ENCODE measurements around the gene AGBL3.

- TF ChIP-seq, protein P1, sequence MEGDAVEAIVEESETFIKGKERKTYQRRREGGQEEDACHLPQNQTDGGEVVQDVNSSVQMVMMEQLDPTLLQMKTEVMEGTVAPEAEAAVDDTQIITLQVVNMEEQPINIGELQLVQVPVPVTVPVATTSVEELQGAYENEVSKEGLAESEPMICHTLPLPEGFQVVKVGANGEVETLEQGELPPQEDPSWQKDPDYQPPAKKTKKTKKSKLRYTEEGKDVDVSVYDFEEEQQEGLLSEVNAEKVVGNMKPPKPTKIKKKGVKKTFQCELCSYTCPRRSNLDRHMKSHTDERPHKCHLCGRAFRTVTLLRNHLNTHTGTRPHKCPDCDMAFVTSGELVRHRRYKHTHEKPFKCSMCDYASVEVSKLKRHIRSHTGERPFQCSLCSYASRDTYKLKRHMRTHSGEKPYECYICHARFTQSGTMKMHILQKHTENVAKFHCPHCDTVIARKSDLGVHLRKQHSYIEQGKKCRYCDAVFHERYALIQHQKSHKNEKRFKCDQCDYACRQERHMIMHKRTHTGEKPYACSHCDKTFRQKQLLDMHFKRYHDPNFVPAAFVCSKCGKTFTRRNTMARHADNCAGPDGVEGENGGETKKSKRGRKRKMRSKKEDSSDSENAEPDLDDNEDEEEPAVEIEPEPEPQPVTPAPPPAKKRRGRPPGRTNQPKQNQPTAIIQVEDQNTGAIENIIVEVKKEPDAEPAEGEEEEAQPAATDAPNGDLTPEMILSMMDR (conservative IDR thresholded peaks at IDR 0.05 in 1 of 2, IDR thresholded peaks at IDR 0.05 in 1 of 2; ENCODE audit: extremely low read depth in 1 of 2, insufficient read depth in 1 of 2, low read depth in 1 of 2, low read length in 2 of 2), result no peak
- no peak for TF ChIP-seq EZH2 (IDR thresholded peaks at IDR 0.05; ENCODE audit: borderline replicate concordance, low read length)
Measured at GRCh38 chr7:134941952-134942351, 44.4 kb upstream of the AGBL3 start.
